Measurements from ENCODE around the gene ZNF530. TPM values are rescaled to one million over a fixed set of nuclear protein-coding genes. Genes with fewer than 3 reads are reported as not detected.

The ZNF530 gene
- polyA plus RNA-seq, 3 donors, result 3.9 to 4.9 (median 4.9) TPM

GRCh38 chr19:57613941-57614743 lies 14.5 kb downstream of the ZNF530 start, which contains the start of gene ZNF134:
TSS of gene ZNF134 (plus strand) at chr19:57614242. CDS start at chr19:57619469, 5,227 bp downstream.
- DNase-seq (ENCODE audit: low read depth in 3 of 3, low spot score in 2 of 3), result peak; percentile 83 to 91 (median 89)

GRCh38 chr19:57615346-57615745 lies 15.7 kb downstream of the ZNF530 start:
- no peak for DNase-seq (ENCODE audit: low read depth in 3 of 3, low spot score in 2 of 3)

- DNase-seq (ENCODE audit: low read depth in 3 of 3, low spot score in 2 of 3), result no peak
Measured at GRCh38 chr19:57620673-57621348, 21.1 kb downstream of the ZNF530 start.

GRCh38 chr19:57623091-57623490 lies 23.4 kb downstream of the ZNF530 start:
- DNase-seq (ENCODE audit: low read depth in 3 of 3, low spot score in 2 of 3), result no peak

GRCh38 chr19:57632987-57633831 lies 33.5 kb downstream of the ZNF530 start, which contains the start of gene ZNF211:
TSS of gene ZNF211 (plus strand) at chr19:57633168. CDS start at chr19:57633347, 179 bp downstream.
- DNase-seq (ENCODE audit: low read depth in 3 of 3, low spot score in 2 of 3), result peak; percentile 83 to 96 (median 91)

GRCh38 chr19:57633832-57634131 lies 34.1 kb downstream of the ZNF530 start:
- no peak for DNase-seq (ENCODE audit: low read depth in 3 of 3, low spot score in 2 of 3)

GRCh38 chr19:57637379-57637778 lies 37.7 kb downstream of the ZNF530 start:
- DNase-seq (ENCODE audit: low read depth in 3 of 3, low spot score in 2 of 3), result no peak

GRCh38 chr19:57641715-57642234 lies 42.1 kb downstream of the ZNF530 start:
- DNase-seq (ENCODE audit: low read depth in 3 of 3, low spot score in 2 of 3), result no peak

- DNase-seq (ENCODE audit: low read depth in 3 of 3, low spot score in 2 of 3), result no peak
Measured at GRCh38 chr19:57642396-57643046, 42.8 kb downstream of the ZNF530 start.

- DNase-seq (ENCODE audit: low read depth in 3 of 3, low spot score in 2 of 3), result no peak
Measured at GRCh38 chr19:57643734-57644133, 44.0 kb downstream of the ZNF530 start.

- no peak for DNase-seq (ENCODE audit: low read depth in 3 of 3, low spot score in 2 of 3)
Measured at GRCh38 chr19:57648331-57649003, 48.8 kb downstream of the ZNF530 start.

GRCh38 chr19:57651654-57651996 lies 51.9 kb downstream of the ZNF530 start:
- DNase-seq (ENCODE audit: low read depth in 3 of 3, low spot score in 2 of 3), result no peak

GRCh38 chr19:57653689-57654088 lies 54.0 kb downstream of the ZNF530 start:
- no peak for DNase-seq (ENCODE audit: low read depth in 3 of 3, low spot score in 2 of 3)

- DNase-seq (ENCODE audit: low read depth in 3 of 3, low spot score in 2 of 3), result no peak
Measured at GRCh38 chr19:57655443-57655842, 55.8 kb downstream of the ZNF530 start.

- no peak for DNase-seq (ENCODE audit: low read depth in 3 of 3, low spot score in 2 of 3)
Measured at GRCh38 chr19:57656346-57656745, 56.7 kb downstream of the ZNF530 start.

Other genes with a start within 250 kb of the ZNF530 start
- 10 to 100 TPM; 18.2 to 20.1 (median 19.2) TPM for gene ZNF304, start 248.6 kb upstream of the ZNF530 start, polyA plus RNA-seq (ENCODE audit: insufficient read length in 3 of 3)
- gene TRAPPC2B, start 236.3 kb upstream of the ZNF530 start, polyA plus RNA-seq (ENCODE audit: insufficient read length in 3 of 3), result 10 to 100 TPM; 15.6 to 19.3 (median 19.3) TPM
- 1 to 10 TPM; 6.2 to 6.9 (median 6.8) TPM for gene ZNF547, start 236.3 kb upstream of the ZNF530 start, polyA plus RNA-seq (ENCODE audit: insufficient read length in 3 of 3)
- 10 to 100 TPM; 18.7 to 24.2 (median 19.2) TPM for gene ZNF548, start 210.0 kb upstream of the ZNF530 start, polyA plus RNA-seq (ENCODE audit: insufficient read length in 3 of 3)
- 10 to 100 TPM; 11.9 to 13.2 (median 12.0) TPM for gene ZNF17, start 188.7 kb upstream of the ZNF530 start, polyA plus RNA-seq (ENCODE audit: insufficient read length in 3 of 3)
- 10 to 100 TPM; 13.9 to 14.5 (median 14.0) TPM for gene ZNF749, start 164.6 kb upstream of the ZNF530 start, polyA plus RNA-seq (ENCODE audit: insufficient read length in 3 of 3)
- gene VN1R1, start 142.7 kb upstream of the ZNF530 start, polyA plus RNA-seq (ENCODE audit: insufficient read length in 3 of 3), result 1 to 10 TPM; 2.1 to 3.0 (median 2.4) TPM
- gene ZNF772, start 122.3 kb upstream of the ZNF530 start, polyA plus RNA-seq (ENCODE audit: insufficient read length in 3 of 3), result 10 to 100 TPM; 20.6 to 23.9 (median 21.3) TPM
- 10 to 100 TPM; 19.1 to 27.7 (median 19.6) TPM for gene ZNF419, start 112.1 kb upstream of the ZNF530 start, polyA plus RNA-seq (ENCODE audit: insufficient read length in 3 of 3)
- gene ZNF773, start 99.9 kb upstream of the ZNF530 start, polyA plus RNA-seq (ENCODE audit: insufficient read length in 3 of 3), result 10 to 100 TPM; 12.3 to 16.4 (median 14.0) TPM
- gene ZNF549, start 72.5 kb upstream of the ZNF530 start, polyA plus RNA-seq (ENCODE audit: insufficient read length in 3 of 3), result 10 to 100 TPM; 13.3 to 14.8 (median 13.3) TPM
- 10 to 100 TPM; 21.6 to 25.6 (median 23.6) TPM for gene ZNF550, start 40.0 kb upstream of the ZNF530 start, polyA plus RNA-seq (ENCODE audit: insufficient read length in 3 of 3)
- 10 to 100 TPM; 10.5 to 11.1 (median 10.6) TPM for gene ZNF416, start 21.0 kb upstream of the ZNF530 start, polyA plus RNA-seq (ENCODE audit: insufficient read length in 3 of 3)
- 10 to 100 TPM; 18.3 to 22.9 (median 21.1) TPM for gene ZIK1, start 15.7 kb upstream of the ZNF530 start, polyA plus RNA-seq (ENCODE audit: insufficient read length in 3 of 3)
- 10 to 100 TPM; 28.2 to 30.0 (median 28.5) TPM for gene ZNF134, start 14.4 kb downstream of the ZNF530 start, polyA plus RNA-seq (ENCODE audit: insufficient read length in 3 of 3)
- gene ZNF211, start 33.3 kb downstream of the ZNF530 start, polyA plus RNA-seq (ENCODE audit: insufficient read length in 3 of 3), result 10 to 100 TPM; 36.7 to 40.3 (median 39.5) TPM
- under 1 TPM in 1 of 3 donors, not detected in 2; 0.06 TPM for gene ZSCAN4, start 69.0 kb downstream of the ZNF530 start, polyA plus RNA-seq (ENCODE audit: insufficient read length in 3 of 3)
- 10 to 100 TPM; 13.2 to 14.8 (median 13.5) TPM for gene ZNF551, start 82.1 kb downstream of the ZNF530 start, polyA plus RNA-seq (ENCODE audit: insufficient read length in 3 of 3)
- 10 to 100 TPM; 24.1 to 27.6 (median 27.4) TPM for gene ZNF154, start 109.3 kb downstream of the ZNF530 start, polyA plus RNA-seq (ENCODE audit: insufficient read length in 3 of 3)
- 10 to 100 TPM; 20.7 to 21.4 (median 21.3) TPM for gene ZNF671, start 127.7 kb downstream of the ZNF530 start, polyA plus RNA-seq (ENCODE audit: insufficient read length in 3 of 3)
- 10 to 100 TPM; 34.8 to 41.1 (median 38.1) TPM for gene ZNF776, start 146.9 kb downstream of the ZNF530 start, polyA plus RNA-seq (ENCODE audit: insufficient read length in 3 of 3)
- 10 to 100 TPM; 20.8 to 22.3 (median 20.9) TPM for gene ZNF586, start 169.8 kb downstream of the ZNF530 start, polyA plus RNA-seq (ENCODE audit: insufficient read length in 3 of 3)
- gene ZNF552, start 215.0 kb downstream of the ZNF530 start, polyA plus RNA-seq (ENCODE audit: insufficient read length in 3 of 3), result 10 to 100 TPM; 16.1 to 18.2 (median 17.3) TPM
- gene ZNF587B, start 230.4 kb downstream of the ZNF530 start, polyA plus RNA-seq (ENCODE audit: insufficient read length in 3 of 3), result 10 to 100 TPM; 14.0 to 15.1 (median 14.0) TPM
- 10 to 100 TPM; 18.4 to 24.2 (median 22.7) TPM for gene ZNF587, start 250.0 kb downstream of the ZNF530 start, polyA plus RNA-seq (ENCODE audit: insufficient read length in 3 of 3)